ENCODE data around the gene QKI.

The QKI gene

DNA sequence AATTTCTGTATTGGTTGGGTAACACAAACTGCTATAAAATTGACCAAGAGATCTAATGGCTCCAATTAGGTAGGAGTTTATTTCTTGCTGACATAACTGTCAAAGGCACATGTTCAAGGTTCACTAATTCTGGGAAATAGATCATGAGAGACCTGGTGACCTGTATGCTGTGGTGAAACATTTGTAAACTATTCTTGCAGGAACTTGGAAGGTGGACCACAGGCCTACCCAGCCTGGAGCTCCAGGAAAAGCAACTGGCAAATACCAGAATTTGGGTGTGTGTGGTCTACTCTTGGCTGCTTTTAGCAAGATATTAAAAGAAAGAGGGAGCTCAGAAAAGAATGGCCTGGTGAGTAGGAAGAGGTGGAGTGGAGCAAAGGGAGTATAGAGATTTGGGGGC, 184.6 kb downstream of the QKI start:
- no peak overlapping the region for H3K27ac ChIP-seq (ENCODE audit: low read length)
- H3K4me1 ChIP-seq (ENCODE audit: low read length) = no peaks in the 10 kb centered on the region
- H3K36me3 ChIP-seq (replicated peaks; ENCODE audit: insufficient read depth, low read length) = no peaks in the 10 kb centered on the region
- no peaks in the 10 kb centered on the region for H3K27me3 ChIP-seq (replicated peaks; ENCODE audit: insufficient read depth, low read length)
- no peak overlapping the region for H2AFZ ChIP-seq (ENCODE audit: low read length)
- no peaks in the 10 kb centered on the region for H3K79me2 ChIP-seq (ENCODE audit: low read length)
- H4K20me1 ChIP-seq (ENCODE audit: insufficient read depth, low read length) = no peaks in the 10 kb centered on the region
- H3K9me3 ChIP-seq (replicated peaks; ENCODE audit: insufficient read depth, low read length) = no peaks in the 10 kb centered on the region
- TF ChIP-seq EZH2phosphoT487 (IDR thresholded peaks at IDR 0.05; ENCODE audit: low read length) = no peak
- TF ChIP-seq, protein P1, sequence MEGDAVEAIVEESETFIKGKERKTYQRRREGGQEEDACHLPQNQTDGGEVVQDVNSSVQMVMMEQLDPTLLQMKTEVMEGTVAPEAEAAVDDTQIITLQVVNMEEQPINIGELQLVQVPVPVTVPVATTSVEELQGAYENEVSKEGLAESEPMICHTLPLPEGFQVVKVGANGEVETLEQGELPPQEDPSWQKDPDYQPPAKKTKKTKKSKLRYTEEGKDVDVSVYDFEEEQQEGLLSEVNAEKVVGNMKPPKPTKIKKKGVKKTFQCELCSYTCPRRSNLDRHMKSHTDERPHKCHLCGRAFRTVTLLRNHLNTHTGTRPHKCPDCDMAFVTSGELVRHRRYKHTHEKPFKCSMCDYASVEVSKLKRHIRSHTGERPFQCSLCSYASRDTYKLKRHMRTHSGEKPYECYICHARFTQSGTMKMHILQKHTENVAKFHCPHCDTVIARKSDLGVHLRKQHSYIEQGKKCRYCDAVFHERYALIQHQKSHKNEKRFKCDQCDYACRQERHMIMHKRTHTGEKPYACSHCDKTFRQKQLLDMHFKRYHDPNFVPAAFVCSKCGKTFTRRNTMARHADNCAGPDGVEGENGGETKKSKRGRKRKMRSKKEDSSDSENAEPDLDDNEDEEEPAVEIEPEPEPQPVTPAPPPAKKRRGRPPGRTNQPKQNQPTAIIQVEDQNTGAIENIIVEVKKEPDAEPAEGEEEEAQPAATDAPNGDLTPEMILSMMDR (IDR thresholded peaks at IDR 0.05; ENCODE audit: low read length) = no peak
- TF ChIP-seq EZH2 (optimal IDR thresholded peaks at IDR 0.05; ENCODE audit: low read depth, low read length) = no peak
- H3K4me3 ChIP-seq (ENCODE audit: low read length) = no peak overlapping the region
- H3K9ac ChIP-seq (ENCODE audit: low read length) = no peak overlapping the region
- DNase-seq = no peak
- no peak overlapping the region for H3K4me2 ChIP-seq (ENCODE audit: low read depth, low read length)
- H3K9me2 ChIP-seq (replicated peaks; ENCODE audit: insufficient read depth, low read length) = no peaks in the 10 kb centered on the region
- no peaks in the 10 kb centered on the region for H3F3A ChIP-seq (ENCODE audit: insufficient read depth, low read length)

DNA sequence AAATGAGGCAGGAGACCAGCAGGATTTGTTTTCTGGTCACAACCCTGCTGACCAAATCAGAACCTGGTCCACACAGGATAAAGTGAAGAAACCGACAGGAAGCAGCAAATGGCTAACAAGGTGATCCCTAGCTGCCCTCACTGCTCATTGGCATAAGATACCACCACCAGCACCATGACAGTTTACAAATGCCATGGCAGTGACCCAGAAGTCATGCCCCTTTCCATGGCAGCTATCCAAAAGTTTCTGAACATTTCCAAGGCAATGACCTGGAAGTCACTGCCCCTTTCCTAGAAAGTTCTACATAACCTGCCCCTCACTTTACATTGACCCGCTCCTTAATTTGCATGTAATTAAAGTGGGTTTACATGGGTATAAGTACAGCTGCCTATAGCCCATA, 185.2 kb downstream of the QKI start:
- Histone ChIP-seq H3K4me3 (ENCODE audit: low read length) (no peak overlapping the region), H4K20me1 (ENCODE audit: insufficient read depth, low read length) (no peaks in the 10 kb centered on the region), H3K9ac (ENCODE audit: low read length) (no peak overlapping the region), H3K4me1 (ENCODE audit: low read length) (no peaks in the 10 kb centered on the region), H3K27me3 (replicated peaks; ENCODE audit: insufficient read depth, low read length) (no peaks in the 10 kb centered on the region), H3F3A (ENCODE audit: insufficient read depth, low read length) (no peaks in the 10 kb centered on the region), H3K9me3 (replicated peaks; ENCODE audit: insufficient read depth, low read length) (no peaks in the 10 kb centered on the region), H3K36me3 (replicated peaks; ENCODE audit: insufficient read depth, low read length) (no peaks in the 10 kb centered on the region), H3K27ac (ENCODE audit: low read length) (no peak overlapping the region), H3K4me2 (ENCODE audit: low read depth, low read length) (no peak overlapping the region), H2AFZ (ENCODE audit: low read length) (no peak overlapping the region), H3K9me2 (replicated peaks; ENCODE audit: insufficient read depth, low read length) (no peaks in the 10 kb centered on the region), H3K79me2 (ENCODE audit: low read length) (no peaks in the 10 kb centered on the region)
- TF ChIP-seq EZH2 (optimal IDR thresholded peaks at IDR 0.05; ENCODE audit: low read depth, low read length) = no peak
- TF ChIP-seq EZH2phosphoT487 (IDR thresholded peaks at IDR 0.05; ENCODE audit: low read length) = no peak
- TF ChIP-seq, protein P1 (IDR thresholded peaks at IDR 0.05; ENCODE audit: low read length) = no peak
- no peak for DNase-seq

DNA sequence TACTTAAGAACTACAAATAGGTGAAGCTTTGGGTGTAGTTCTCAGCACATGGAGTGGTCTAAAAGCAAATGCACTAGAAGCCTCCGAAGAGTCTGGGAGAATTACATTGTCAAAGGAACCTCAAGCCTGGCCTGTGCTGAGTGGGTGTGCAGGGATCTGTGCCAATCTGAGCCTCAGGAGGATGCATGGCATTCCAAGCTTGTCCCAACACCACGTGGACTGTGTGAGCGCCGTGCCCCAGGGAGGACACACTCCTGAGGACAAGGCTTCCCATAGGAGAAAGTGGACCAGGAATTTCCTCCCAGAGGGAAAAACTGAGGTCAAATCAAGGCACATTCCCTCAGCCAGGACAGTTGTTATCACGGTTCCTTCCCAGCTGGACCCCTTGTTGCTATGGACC, 185.8 kb downstream of the QKI start:
- DNase-seq = no peak

More for the DNA sequence above, 185.8 kb downstream of the QKI start:
- Histone ChIP-seq H3K9ac (ENCODE audit: low read length) (no peak overlapping the region), H3K79me2 (ENCODE audit: low read length) (no peaks in the 10 kb centered on the region), H3K4me2 (ENCODE audit: low read depth, low read length) (no peak overlapping the region), H3K27ac (ENCODE audit: low read length) (no peak overlapping the region), H2AFZ (ENCODE audit: low read length) (no peak overlapping the region), H3K36me3 (replicated peaks; ENCODE audit: insufficient read depth, low read length) (no peaks in the 10 kb centered on the region), H3K27me3 (replicated peaks; ENCODE audit: insufficient read depth, low read length) (no peaks in the 10 kb centered on the region), H3K9me2 (replicated peaks; ENCODE audit: insufficient read depth, low read length) (no peaks in the 10 kb centered on the region), H3K4me3 (ENCODE audit: low read length) (no peak overlapping the region), H3F3A (ENCODE audit: insufficient read depth, low read length) (no peaks in the 10 kb centered on the region), H4K20me1 (ENCODE audit: insufficient read depth, low read length) (no peaks in the 10 kb centered on the region), H3K4me1 (ENCODE audit: low read length) (no peaks in the 10 kb centered on the region), H3K9me3 (replicated peaks; ENCODE audit: insufficient read depth, low read length) (no peaks in the 10 kb centered on the region)
- TF ChIP-seq, protein P1 (IDR thresholded peaks at IDR 0.05; ENCODE audit: low read length) = no peak
- TF ChIP-seq EZH2phosphoT487 (IDR thresholded peaks at IDR 0.05; ENCODE audit: low read length) = no peak
- no peak for TF ChIP-seq EZH2 (optimal IDR thresholded peaks at IDR 0.05; ENCODE audit: low read depth, low read length)

Measured in MM.1S (cell line).